Right lobe of liver (tissue), 4 donors: ENCODE measurements around the gene TLX3.

Experiments used
- CTCF ChIP-seq, 4 donors: fragments of 200-600 bp in 3 of 4; fragments of 450-650 bp in 1 of 4; IDR thresholded peaks; one replicate each; pipeline versions ENCODE4 v1.5.1 to v1.8.0; 2016 to 2022; ENCODE audit warnings: antibody characterized with exemption in 4 of 4, mild to moderate bottlenecking in 2 of 4
- POLR2A ChIP-seq: fragments of 450-650 bp; IDR thresholded peaks from one replicate; pipeline ENCODE4 v1.6.1; 2017; ENCODE audit warnings: antibody characterized with exemption, mild to moderate bottlenecking
- donor health status: DM: no; HTN: no; CAD: no.
- donor health status: DM: no; HTN: no; CAD: no.
- donor health status: DM: no; HTN: yes; CAD: no.

GRCh38 chr5:171310819-171311321, 1.8 kb downstream of the TLX3 start:
- TF ChIP-seq CTCF (IDR thresholded peaks at IDR 0.05) (no peak), POLR2A (no peak)
